ENCODE data around the gene FAM83G.

The FAM83G gene

GRCh38 chr17:18946536-18946935 is 58.0 kb downstream of the FAM83G start:
- Histone ChIP-seq H3K36me3 (ENCODE audit: insufficient read depth, low read length) (no peaks in the 10 kb centered on the region), H3K79me2 (ENCODE audit: insufficient read depth, low read length) (no peaks in the 10 kb centered on the region), H3K9me3 (ENCODE audit: insufficient read depth, low read depth, low read length) (no peaks in the 10 kb centered on the region), H3F3A (ENCODE audit: low read depth) (no peaks in the 10 kb centered on the region), H3K27me3 (ENCODE audit: insufficient read depth, low read length, poor library complexity, severe bottlenecking) (no peaks in the 10 kb centered on the region), H3K9ac (ENCODE audit: low read depth, low read length, poor library complexity, severe bottlenecking) (no peak overlapping the region), H3K4me1 (ENCODE audit: insufficient read depth, low read length, poor library complexity, severe bottlenecking) (no peaks in the 10 kb centered on the region), H2AFZ (ENCODE audit: low read length) (no peak overlapping the region), H3K9me2 (replicated peaks; ENCODE audit: low read depth, low read length) (no peaks in the 10 kb centered on the region), H4K20me1 (ENCODE audit: insufficient read depth, low read length, poor library complexity, severe bottlenecking) (no peaks in the 10 kb centered on the region), H3K4me3 (ENCODE audit: low read length, poor library complexity, severe bottlenecking) (no peak overlapping the region), H3K4me2 (ENCODE audit: low read depth, low read length, poor library complexity, severe bottlenecking) (no peak overlapping the region)
- TF ChIP-seq CTCF (conservative IDR thresholded peaks at IDR 0.05; ENCODE audit: low read length) = no peak
- TF ChIP-seq EZH2phosphoT487 (IDR thresholded peaks at IDR 0.05; ENCODE audit: borderline replicate concordance) = no peak

GRCh38 chr17:18944646-18945045 is 59.9 kb downstream of the FAM83G start:
- Histone ChIP-seq H3K4me1 (ENCODE audit: insufficient read depth, low read length, poor library complexity, severe bottlenecking) (no peaks in the 10 kb centered on the region), H3K27me3 (ENCODE audit: insufficient read depth, low read length, poor library complexity, severe bottlenecking) (no peaks in the 10 kb centered on the region), H3K4me3 (ENCODE audit: low read length, poor library complexity, severe bottlenecking) (no peak overlapping the region), H4K20me1 (ENCODE audit: insufficient read depth, low read length, poor library complexity, severe bottlenecking) (no peaks in the 10 kb centered on the region), H3K4me2 (ENCODE audit: low read depth, low read length, poor library complexity, severe bottlenecking) (no peak overlapping the region), H3K79me2 (ENCODE audit: insufficient read depth, low read length) (no peaks in the 10 kb centered on the region), H3K9me2 (replicated peaks; ENCODE audit: low read depth, low read length) (no peaks in the 10 kb centered on the region), H3K9me3 (ENCODE audit: insufficient read depth, low read depth, low read length) (no peaks in the 10 kb centered on the region), H3K36me3 (ENCODE audit: insufficient read depth, low read length) (no peaks in the 10 kb centered on the region), H3F3A (ENCODE audit: low read depth) (no peaks in the 10 kb centered on the region), H3K9ac (ENCODE audit: low read depth, low read length, poor library complexity, severe bottlenecking) (no peak overlapping the region), H2AFZ (ENCODE audit: low read length) (0 out of 2 replicates have a peak overlapping the region, but pooled peaks have one; percentile 0)
- TF ChIP-seq EZH2phosphoT487 (IDR thresholded peaks at IDR 0.05; ENCODE audit: borderline replicate concordance) = no peak
- TF ChIP-seq CTCF (conservative IDR thresholded peaks at IDR 0.05; ENCODE audit: low read length) = no peak

- no peaks in the 10 kb centered on the region for H3K27me3 ChIP-seq (ENCODE audit: insufficient read depth, low read length, poor library complexity, severe bottlenecking)
- no peak overlapping the region for H3K4me2 ChIP-seq (ENCODE audit: low read depth, low read length, poor library complexity, severe bottlenecking)
- no peaks in the 10 kb centered on the region for H3F3A ChIP-seq (ENCODE audit: low read depth)
- H3K9ac ChIP-seq (ENCODE audit: low read depth, low read length, poor library complexity, severe bottlenecking) = no peak overlapping the region
- no peaks in the 10 kb centered on the region for H3K9me3 ChIP-seq (ENCODE audit: insufficient read depth, low read depth, low read length)
- TF ChIP-seq EZH2phosphoT487 (IDR thresholded peaks at IDR 0.05; ENCODE audit: borderline replicate concordance) (no peak), CTCF (conservative IDR thresholded peaks at IDR 0.05; ENCODE audit: low read length) (no peak)
- no peaks in the 10 kb centered on the region for H4K20me1 ChIP-seq (ENCODE audit: insufficient read depth, low read length, poor library complexity, severe bottlenecking)
- H2AFZ ChIP-seq (ENCODE audit: low read length) = no peak overlapping the region; the same call in 1 of the 2 replicates
- H3K79me2 ChIP-seq (ENCODE audit: insufficient read depth, low read length) = no peaks in the 10 kb centered on the region
- H3K4me3 ChIP-seq (ENCODE audit: low read length, poor library complexity, severe bottlenecking) = no peak overlapping the region
- H3K36me3 ChIP-seq (ENCODE audit: insufficient read depth, low read length) = no peaks in the 10 kb centered on the region
- no peaks in the 10 kb centered on the region for H3K4me1 ChIP-seq (ENCODE audit: insufficient read depth, low read length, poor library complexity, severe bottlenecking)
- H3K9me2 ChIP-seq (replicated peaks; ENCODE audit: low read depth, low read length) = no peaks in the 10 kb centered on the region
These were observed 65.9 kb downstream of the FAM83G start for GRCh38 chr17:18938692-18939023.

Measured in Loucy (cell line).